K562 (cell line): Measurements from ENCODE around the gene BCAN. TPM values are rescaled to one million over a fixed set of nuclear protein-coding genes. Genes with fewer than 3 reads are reported as not detected.

Source experiments
- SMAD2 ChIP-seq: fragments of 150-350 bp; IDR thresholded peaks from 2 replicates; pipeline ENCODE4 v1.6.1; 2014; ENCODE audit warnings: low read depth, mild to moderate bottlenecking, low read length
- THRA ChIP-seq: fragments of 450-650 bp; IDR thresholded peaks from 2 replicates; pipeline ENCODE4 v1.6.1; 2017; ENCODE audit warnings: mild to moderate bottlenecking, moderate library complexity
- ZBTB40 ChIP-seq, 2 experiments: fragments of 450-650 bp in 1 of 2; sonication (generic) in 1 of 2; formaldehyde crosslinking in 1 of 2; IDR thresholded peaks; 2 replicates each; pipeline versions ENCODE4 v1.7.1 to v1.9.0; 2016 to 2022; ENCODE audit warnings: inconsistent platforms in 1 of 2, mild to moderate bottlenecking in 1 of 2, missing genetic modification reagents in 1 of 2
- polyA plus RNA-seq, 8 experiments: library from polyadenylated mRNA; depleted of rRNA in 4 of 8; stranded (reverse) in 5 of 8; unstranded in 3 of 8; fragments of >200 nt; fragmentation: Nextera tagmentation in 2 of 8; fragmentation: Illumina TruSeq in 1 of 8; extraction: Ambion mirVana in 2 of 8; extraction: Trizol in 1 of 8; gene quantifications; 2 replicates each; pipeline versions ENCODE4 v1.2.1 to v1.2.3, GENCODE V29; 2011 to 2014; ENCODE audit warnings: inconsistent platforms in 1 of 8, missing spikeins in 1 of 8
- total RNA-seq, 7 experiments: library from RNA; depleted of rRNA in 6 of 7; stranded (reverse); fragments of >200 nt in 6 of 7; fragmentation: Illumina TruSeq in 2 of 7; extraction: Trizol in 2 of 7; gene quantifications; 2 replicates each; pipeline versions ENCODE4 v1.2.1 to v1.2.3, GENCODE V29; 2011 to 2021; ENCODE audit warnings: low replicate concordance in 1 of 7

Gene BCAN
- total and polyA plus RNA-seq, 9 of the 15 experiments (the other 6 are each of a cell fraction or from before 2014, with no cell fraction given) = 0.04 to 0.33 (median 0.14) TPM; not detected in 5

- TF ChIP-seq ZBTB40 (IDR thresholded peaks at IDR 0.05) (peak; percentile 70), ZBTB40 (CRISPR knock-in tag; IDR thresholded peaks at IDR 0.05) (no peak), SMAD2 (no peak), THRA (no peak)
Measured at GRCh38 chr1:156659988-156660751, 18.3 kb downstream of the BCAN start (continued).
